Measurements from ENCODE around the gene KRT24.
A peak's percentile ranks its signal among the peaks of the same experiment; 100 is the strongest.

Gene KRT24

DNA sequence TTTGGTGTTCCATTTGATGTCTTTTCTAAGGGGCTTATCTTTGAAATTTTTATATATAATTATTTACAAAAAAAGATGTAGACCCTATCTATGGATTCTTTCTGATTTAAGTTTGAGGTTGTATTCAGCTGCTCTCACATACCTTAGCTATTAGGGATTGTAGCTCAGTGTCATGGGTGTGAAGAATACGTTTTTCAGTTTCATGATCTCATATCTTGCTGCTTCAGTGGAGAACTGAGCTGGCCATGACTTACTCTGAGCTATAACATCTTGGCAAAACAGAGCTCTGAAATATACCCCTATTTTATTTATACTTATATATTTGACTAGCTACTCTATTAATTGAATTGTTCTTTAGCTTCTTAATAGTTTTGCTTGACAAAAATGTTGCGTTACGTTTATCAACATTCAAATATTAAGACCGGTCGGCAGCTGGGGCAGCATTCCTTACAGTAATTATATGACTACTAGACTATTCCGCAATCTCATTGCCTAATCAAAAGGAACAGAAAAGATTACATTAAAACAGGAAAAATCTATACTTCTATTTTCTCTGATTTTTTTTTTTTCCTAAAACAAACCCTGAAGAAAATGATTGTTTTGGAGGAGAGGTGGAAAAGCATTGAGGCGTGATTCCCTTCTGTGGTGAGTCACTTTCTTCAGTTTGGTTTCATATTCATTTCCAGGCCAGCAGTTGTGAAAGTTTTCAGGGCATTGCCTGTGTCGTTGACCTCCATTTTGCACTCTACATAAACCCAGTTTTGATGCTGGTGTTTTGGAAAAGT lies 24.1 kb upstream of the KRT24 start:
- peak overlapping the region in 1 of 2 donors; percentile 2 for H3K27ac ChIP-seq
- H3K4me3 ChIP-seq, result no peak overlapping the region
- DNase-seq (ENCODE audit: low spot score), result no peak
- TF ChIP-seq, protein P1, sequence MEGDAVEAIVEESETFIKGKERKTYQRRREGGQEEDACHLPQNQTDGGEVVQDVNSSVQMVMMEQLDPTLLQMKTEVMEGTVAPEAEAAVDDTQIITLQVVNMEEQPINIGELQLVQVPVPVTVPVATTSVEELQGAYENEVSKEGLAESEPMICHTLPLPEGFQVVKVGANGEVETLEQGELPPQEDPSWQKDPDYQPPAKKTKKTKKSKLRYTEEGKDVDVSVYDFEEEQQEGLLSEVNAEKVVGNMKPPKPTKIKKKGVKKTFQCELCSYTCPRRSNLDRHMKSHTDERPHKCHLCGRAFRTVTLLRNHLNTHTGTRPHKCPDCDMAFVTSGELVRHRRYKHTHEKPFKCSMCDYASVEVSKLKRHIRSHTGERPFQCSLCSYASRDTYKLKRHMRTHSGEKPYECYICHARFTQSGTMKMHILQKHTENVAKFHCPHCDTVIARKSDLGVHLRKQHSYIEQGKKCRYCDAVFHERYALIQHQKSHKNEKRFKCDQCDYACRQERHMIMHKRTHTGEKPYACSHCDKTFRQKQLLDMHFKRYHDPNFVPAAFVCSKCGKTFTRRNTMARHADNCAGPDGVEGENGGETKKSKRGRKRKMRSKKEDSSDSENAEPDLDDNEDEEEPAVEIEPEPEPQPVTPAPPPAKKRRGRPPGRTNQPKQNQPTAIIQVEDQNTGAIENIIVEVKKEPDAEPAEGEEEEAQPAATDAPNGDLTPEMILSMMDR (IDR thresholded peaks at IDR 0.05), result no peak

DNA sequence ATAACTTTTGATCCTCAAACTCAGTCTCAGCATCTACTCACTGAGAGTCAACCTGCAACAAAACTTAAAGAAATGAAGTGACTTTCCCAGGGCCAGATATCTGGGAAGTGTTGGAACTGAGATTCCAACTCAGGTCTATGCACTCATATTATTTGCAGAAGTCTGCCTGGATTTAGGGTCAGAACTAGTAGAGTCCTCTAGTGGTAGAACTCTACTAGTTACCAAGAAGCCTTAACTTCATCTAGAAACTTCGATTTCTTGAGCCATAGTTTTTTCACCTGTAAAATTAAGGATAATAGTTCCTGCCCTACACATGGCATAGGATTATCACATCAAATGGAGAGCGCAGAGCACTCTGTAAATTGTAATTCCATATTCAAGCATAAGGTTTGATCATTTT lies 23.4 kb upstream of the KRT24 start:
- no peak overlapping the region for H3K4me3 ChIP-seq
- TF ChIP-seq, protein P1 (IDR thresholded peaks at IDR 0.05), result no peak
- H3K27ac ChIP-seq, result no peak overlapping the region
- no peak for DNase-seq (ENCODE audit: low spot score)

DNA sequence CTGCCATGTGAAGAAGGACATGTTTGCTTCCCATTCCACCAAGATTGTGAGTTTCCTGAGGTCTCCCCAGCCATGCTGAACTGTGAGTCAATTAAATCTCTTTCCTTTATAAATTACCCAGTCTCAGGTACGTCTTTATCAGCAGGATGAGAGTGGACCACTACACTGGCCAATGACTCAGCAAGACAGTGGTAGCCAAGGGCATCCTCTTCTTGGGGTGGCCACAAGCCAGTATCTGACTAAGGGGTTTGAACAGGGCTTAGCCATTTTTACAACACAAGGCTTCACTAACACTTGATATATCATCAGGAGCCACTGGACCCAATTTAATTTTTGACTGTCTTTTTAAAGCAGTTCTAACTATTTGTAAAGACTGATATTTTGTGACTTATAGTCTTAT lies 21.1 kb upstream of the KRT24 start:
- no peak overlapping the region for H3K4me3 ChIP-seq
- DNase-seq (ENCODE audit: low spot score), result no peak
- TF ChIP-seq, protein P1 (IDR thresholded peaks at IDR 0.05), result no peak

DNA sequence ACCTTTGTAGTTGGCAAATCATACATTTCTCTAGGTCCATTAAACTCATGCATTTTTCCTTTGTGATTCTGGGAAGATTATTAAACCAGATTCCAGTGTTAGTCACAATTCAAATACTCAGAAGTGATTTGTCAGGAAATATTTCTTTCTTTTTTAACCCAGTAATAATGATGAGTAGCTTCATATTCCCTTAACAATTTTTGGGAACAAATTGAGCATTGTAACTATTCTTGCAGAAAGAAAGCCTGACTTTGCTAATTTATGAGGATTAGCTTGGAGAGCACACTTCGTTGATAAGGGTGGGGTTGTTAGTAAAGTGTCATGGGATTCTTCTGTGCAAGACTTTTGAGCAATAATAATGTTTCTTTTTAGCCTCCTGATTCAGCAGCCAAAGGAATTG lies 18.7 kb upstream of the KRT24 start:
- Histone ChIP-seq H3K4me3 (no peak overlapping the region), H3K27ac (no peak overlapping the region)
- DNase-seq (ENCODE audit: low spot score), result no peak
- TF ChIP-seq, protein P1 (IDR thresholded peaks at IDR 0.05), result no peak

More for the DNA sequence above, 21.1 kb upstream of the KRT24 start:
- H3K27ac ChIP-seq, result no peak overlapping the region

DNA sequence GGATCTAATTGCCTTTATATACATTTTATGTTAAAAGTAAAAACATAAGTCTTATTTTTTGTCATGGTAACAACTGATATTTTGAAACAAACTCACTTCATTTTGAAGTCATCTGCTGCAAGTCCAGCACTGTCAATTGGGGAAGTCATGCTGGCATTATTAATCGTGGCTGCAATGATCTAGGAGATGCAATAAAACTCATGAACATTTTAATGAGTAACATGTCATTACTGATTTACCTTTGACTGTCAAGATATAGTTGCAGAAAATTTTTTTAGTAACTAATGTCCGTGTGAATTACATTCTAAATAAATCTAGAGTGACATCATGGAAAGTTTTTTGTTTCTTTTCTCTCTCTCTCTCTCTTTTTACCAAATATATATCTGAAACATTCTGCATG lies 17.3 kb upstream of the KRT24 start:
- DNase-seq (ENCODE audit: low spot score), result no peak
- H3K4me3 ChIP-seq, result no peak overlapping the region

DNA sequence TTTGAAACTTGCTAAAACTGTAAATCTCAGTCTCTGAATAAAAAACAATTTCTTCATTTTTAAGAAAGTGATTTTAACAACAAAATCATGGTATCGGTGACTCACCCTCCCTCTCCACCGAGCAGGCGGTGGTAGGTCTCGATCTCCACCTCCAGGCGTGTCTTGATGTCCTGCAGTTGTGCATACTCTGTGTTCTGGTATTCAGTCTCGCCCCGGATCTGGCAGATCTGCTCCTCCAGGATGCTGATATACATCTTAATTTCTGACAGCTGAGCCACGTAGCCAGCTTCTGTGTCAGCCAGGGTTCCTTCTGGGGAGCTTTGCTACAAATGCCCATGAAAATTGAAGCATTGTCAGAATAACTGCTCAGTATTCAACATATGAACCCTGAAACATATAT lies 15.4 kb upstream of the KRT24 start:
- Histone ChIP-seq H3K27ac (no peak overlapping the region), H3K4me3 (no peak overlapping the region)
- TF ChIP-seq, protein P1 (IDR thresholded peaks at IDR 0.05), result no peak
- DNase-seq (ENCODE audit: low spot score), result no peak

More for the DNA sequence above, 17.3 kb upstream of the KRT24 start:
- TF ChIP-seq, protein P1 (IDR thresholded peaks at IDR 0.05), result no peak
- no peak overlapping the region for H3K27ac ChIP-seq

DNA sequence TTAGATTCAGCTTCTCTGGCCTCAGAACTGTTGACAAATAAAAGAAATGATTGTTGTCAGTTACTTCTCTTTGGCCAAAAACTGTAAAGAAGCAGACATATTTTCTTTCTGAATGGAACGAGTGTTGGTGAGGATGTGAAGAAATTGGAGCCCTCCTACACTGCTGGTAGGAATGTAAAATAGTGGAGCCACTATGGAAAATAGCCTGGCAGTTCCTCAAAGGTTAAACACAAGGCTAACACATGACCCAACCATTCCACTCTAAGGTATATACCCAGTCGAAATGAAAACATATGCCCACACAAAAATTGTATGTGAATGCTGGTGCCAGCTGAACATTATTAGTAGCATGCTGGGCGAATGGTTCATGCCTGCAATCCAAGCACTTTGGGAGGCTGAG lies 14.2 kb upstream of the KRT24 start:
- TF ChIP-seq, protein P1 (IDR thresholded peaks at IDR 0.05), result no peak
- Histone ChIP-seq H3K27ac (no peak overlapping the region), H3K4me3 (no peak overlapping the region)
- no peak for DNase-seq (ENCODE audit: low spot score)
